ENCODE measurements around the gene OR4Q2.

- TF ChIP-seq, protein P1, sequence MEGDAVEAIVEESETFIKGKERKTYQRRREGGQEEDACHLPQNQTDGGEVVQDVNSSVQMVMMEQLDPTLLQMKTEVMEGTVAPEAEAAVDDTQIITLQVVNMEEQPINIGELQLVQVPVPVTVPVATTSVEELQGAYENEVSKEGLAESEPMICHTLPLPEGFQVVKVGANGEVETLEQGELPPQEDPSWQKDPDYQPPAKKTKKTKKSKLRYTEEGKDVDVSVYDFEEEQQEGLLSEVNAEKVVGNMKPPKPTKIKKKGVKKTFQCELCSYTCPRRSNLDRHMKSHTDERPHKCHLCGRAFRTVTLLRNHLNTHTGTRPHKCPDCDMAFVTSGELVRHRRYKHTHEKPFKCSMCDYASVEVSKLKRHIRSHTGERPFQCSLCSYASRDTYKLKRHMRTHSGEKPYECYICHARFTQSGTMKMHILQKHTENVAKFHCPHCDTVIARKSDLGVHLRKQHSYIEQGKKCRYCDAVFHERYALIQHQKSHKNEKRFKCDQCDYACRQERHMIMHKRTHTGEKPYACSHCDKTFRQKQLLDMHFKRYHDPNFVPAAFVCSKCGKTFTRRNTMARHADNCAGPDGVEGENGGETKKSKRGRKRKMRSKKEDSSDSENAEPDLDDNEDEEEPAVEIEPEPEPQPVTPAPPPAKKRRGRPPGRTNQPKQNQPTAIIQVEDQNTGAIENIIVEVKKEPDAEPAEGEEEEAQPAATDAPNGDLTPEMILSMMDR (IDR thresholded peaks at IDR 0.05): no peak
- no peak for TF ChIP-seq POLR2A (IDR thresholded peaks at IDR 0.05)
Observed at GRCh38 chr14:19974844-19975243, 27.1 kb upstream of the OR4Q2 start.

Measured in testis (tissue), 2 donors.